Large intestine (tissue), 3 donors: Measurements from ENCODE around the gene VWA2. TPM values are rescaled to one million over a fixed set of nuclear protein-coding genes. Genes with fewer than 3 reads are reported as not detected.

Experiments
- DNase-seq, 2 donors: peaks; one replicate each; pipeline versions ENCODE4 v3.0.0 to v3.0.0-alpha.2; 2013
- H3K27ac ChIP-seq: one replicate; pipeline ENCODE4 v1.5.1; 2013; ENCODE audit warnings: low read length
- H3K27me3 ChIP-seq: 2 replicates; pipeline ENCODE4 v1.6.1; 2013; ENCODE audit warnings: low read length; ENCODE audit not compliant: control insufficient read depth, insufficient read depth
- H3K36me3 ChIP-seq: 2 replicates; pipeline ENCODE4 v1.6.1; 2013; ENCODE audit warnings: low read length; ENCODE audit not compliant: control insufficient read depth, insufficient read depth
- H3K4me1 ChIP-seq: one replicate; pipeline ENCODE4 v1.6.1; 2013; ENCODE audit warnings: low read length; ENCODE audit not compliant: control insufficient read depth, insufficient read depth
- H3K4me3 ChIP-seq: one replicate; pipeline ENCODE4 v1.5.1; 2013; ENCODE audit warnings: low read length
- H3K9me3 ChIP-seq: one replicate; pipeline ENCODE4 v1.6.1; 2013; ENCODE audit warnings: mild to moderate bottlenecking, low read depth, low read length, moderate library complexity; ENCODE audit not compliant: control insufficient read depth
- WGBS: methylation state at CpG from one replicate; pipeline ENCODE4 v1.1.5; 2013; ENCODE audit warnings: low lambda C conversion rate; ENCODE audit not compliant: insufficient coverage; 5-methylcytosine and 5-hydroxymethylcytosine counted together
- polyA plus RNA-seq: library from polyadenylated mRNA; unstranded; fragments of 120-200 nt; gene quantifications from one replicate; pipeline ENCODE4 v1.2.1, GENCODE V29; 2013

The VWA2 gene
- polyA plus RNA-seq, 1 donor, result 4.6 TPM

DNA sequence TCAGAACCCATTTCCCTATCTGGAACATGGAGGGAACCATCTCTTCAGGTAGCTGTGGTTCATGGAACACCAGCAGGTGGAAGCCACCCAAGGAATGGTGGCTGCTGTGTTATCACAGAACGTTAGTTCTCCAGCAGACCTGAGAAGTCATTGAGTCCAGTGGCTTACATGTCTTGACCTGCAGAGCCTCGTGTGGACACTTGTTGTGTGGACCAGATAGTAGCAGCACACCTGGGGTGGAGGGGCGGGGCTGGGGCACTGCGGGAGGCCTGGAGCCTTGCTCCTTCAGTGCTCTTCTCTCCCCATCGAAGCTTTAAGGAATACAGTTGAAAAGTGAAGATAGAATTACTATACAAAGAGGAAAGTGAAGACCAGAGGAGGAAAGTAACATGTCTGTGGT lies 42.4 kb downstream of the VWA2 start:
- no peak for DNase-seq
- H3K4me1 ChIP-seq, result no peaks in the 10 kb centered on the region
- H3K27me3 ChIP-seq, result no peaks in the 10 kb centered on the region
- no peak overlapping the region for H3K4me3 ChIP-seq
- H3K27ac ChIP-seq, result no peak overlapping the region
- no peaks in the 10 kb centered on the region for H3K36me3 ChIP-seq
- peaks cover 5% of the 10 kb centered on the region for H3K9me3 ChIP-seq
- no CpG with 5 or more reads among the region's 5 CpGs for WGBS

DNA sequence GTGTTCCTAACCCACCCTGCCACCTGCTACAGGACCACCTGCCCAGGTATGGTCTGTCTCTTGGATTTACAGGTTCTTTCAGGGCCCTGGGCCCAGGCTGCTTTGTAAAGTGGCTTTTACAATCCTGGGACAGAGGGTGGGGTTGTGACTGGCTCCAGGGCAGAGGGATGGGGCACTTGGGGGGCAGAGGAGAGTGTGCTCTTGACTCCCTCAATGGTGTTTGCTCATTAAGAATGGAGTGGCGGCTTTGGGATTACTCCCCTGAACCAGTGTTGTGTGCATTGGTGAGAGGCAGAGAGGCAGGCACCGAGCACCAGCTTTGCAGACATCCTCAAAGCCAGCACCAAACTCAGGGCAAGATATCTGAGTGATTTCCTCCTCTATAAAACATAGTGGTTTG lies 43.5 kb downstream of the VWA2 start:
- DNase-seq, result no peak
- H3K36me3 ChIP-seq, result no peaks in the 10 kb centered on the region

DNA sequence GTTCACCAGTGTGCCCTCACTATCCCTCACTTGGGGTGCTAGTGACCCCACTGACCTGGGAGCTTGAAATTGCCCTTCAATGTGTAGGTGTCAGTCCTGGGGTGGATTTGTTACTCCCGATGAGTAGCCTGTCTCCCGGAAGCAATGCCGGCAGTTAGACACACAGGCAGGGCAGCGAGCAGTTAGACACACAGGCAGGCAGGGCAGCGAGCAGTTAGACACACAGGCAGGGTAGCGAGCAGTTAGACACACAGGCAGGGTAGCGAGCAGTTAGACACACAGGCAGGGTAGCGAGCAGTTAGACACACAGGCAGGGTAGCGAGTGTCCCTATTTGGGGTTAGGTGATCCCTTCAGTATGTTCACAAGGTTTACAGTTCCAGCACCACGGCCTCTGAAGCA lies 44.0 kb downstream of the VWA2 start:
- WGBS, result no CpG with 5 or more reads among the region's 10 CpGs
- Histone ChIP-seq H3K9me3 (peaks cover 5% of the 10 kb centered on the region), H3K27me3 (no peaks in the 10 kb centered on the region), H3K27ac (no peak overlapping the region), H3K4me1 (no peaks in the 10 kb centered on the region), H3K36me3 (no peaks in the 10 kb centered on the region), H3K4me3 (no peak overlapping the region)
- no peak for DNase-seq

More for the DNA sequence above, 43.5 kb downstream of the VWA2 start:
- H3K27ac ChIP-seq, result no peak overlapping the region
- H3K4me1 ChIP-seq, result no peaks in the 10 kb centered on the region
- H3K27me3 ChIP-seq, result no peaks in the 10 kb centered on the region
- H3K9me3 ChIP-seq, result peaks cover 5% of the 10 kb centered on the region
- no peak overlapping the region for H3K4me3 ChIP-seq
- WGBS, result no CpG with 5 or more reads among the region's 2 CpGs

DNA sequence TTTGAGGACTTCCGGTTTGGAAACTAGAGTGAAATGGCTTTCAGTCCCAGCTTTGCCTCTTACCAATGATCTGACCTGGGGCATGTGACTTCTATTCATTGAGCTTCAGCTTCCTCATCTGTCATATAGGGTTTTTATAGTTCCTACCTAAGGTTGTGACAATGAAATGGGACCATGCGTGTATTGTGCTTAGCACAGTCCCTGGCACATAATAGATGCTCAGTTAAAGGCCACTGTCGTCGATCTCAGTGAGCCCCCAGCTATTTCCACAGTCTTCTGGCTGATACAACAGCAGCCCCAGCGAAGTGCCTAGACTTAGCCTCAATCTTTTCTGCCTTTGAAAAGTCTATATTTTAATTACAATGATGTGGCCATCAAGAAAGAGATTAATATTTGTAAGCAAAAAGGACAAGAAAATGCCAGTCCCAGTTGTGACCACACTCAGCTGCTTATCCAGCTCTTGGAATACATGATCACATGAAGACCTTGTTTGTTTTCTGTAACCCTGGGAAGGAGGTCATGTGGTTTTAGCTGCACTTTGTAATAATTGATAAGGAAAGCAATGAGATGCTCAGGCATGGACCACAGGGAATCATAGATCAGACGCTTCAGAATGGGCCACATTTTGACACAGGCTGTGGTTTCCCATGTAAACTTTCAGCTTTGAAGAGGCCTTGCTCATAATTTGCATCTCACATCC lies 44.6 kb downstream of the VWA2 start:
- Histone ChIP-seq H3K4me3 (no peak overlapping the region), H3K27me3 (no peaks in the 10 kb centered on the region), H3K27ac (no peak overlapping the region), H3K9me3 (peaks cover 5% of the 10 kb centered on the region), H3K36me3 (no peaks in the 10 kb centered on the region), H3K4me1 (no peaks in the 10 kb centered on the region)
- WGBS, result 100% methylated on average over 1 of the region's 6 CpGs
- no peak for DNase-seq

DNA sequence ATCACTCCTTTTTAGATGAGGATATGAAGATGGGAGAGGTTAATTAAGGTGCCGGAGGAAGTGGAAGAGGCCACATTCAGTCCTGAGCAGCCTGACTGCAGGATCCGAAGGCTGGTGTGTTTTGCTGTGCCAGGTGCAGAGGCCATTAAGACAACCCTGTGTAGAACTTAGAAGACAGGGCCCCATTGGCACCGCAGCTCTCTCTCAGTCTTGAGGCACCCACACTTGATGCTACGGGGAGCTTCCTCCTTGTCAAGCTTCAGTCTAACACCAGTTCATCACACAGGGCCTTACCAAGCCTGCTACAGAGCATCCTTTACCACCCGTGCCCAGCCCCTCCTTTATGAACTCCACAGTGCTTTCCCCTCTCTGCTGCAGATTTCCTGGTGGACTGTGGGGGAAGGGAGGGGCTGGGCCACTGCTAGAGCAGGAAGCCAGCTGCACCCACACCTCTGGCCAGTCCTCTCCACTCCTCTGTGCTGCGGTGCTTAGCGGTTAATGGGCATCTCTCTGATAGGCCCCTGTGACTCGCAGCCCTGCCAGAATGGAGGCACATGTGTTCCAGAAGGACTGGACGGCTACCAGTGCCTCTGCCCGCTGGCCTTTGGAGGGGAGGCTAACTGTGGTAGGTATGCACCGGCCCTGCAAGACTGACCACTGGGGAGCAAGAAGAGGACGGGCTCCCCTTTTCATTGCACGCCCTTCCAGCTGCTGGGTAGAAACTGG lies 45.5 kb downstream of the VWA2 start:
- H3K27me3 ChIP-seq, result no peaks in the 10 kb centered on the region
- no peaks in the 10 kb centered on the region for H3K4me1 ChIP-seq
- no peaks in the 10 kb centered on the region for H3K36me3 ChIP-seq
- no peak overlapping the region for H3K27ac ChIP-seq
- DNase-seq, result no peak
- peaks cover 5% of the 10 kb centered on the region for H3K9me3 ChIP-seq
- no peak overlapping the region for H3K4me3 ChIP-seq
- no CpG with 5 or more reads among the region's 13 CpGs for WGBS

DNA sequence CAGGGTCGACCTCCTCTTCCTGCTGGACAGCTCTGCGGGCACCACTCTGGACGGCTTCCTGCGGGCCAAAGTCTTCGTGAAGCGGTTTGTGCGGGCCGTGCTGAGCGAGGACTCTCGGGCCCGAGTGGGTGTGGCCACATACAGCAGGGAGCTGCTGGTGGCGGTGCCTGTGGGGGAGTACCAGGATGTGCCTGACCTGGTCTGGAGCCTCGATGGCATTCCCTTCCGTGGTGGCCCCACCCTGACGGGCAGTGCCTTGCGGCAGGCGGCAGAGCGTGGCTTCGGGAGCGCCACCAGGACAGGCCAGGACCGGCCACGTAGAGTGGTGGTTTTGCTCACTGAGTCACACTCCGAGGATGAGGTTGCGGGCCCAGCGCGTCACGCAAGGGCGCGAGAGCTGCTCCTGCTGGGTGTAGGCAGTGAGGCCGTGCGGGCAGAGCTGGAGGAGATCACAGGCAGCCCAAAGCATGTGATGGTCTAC lies 46.9 kb downstream of the VWA2 start:
- Histone ChIP-seq H3K36me3 (peaks cover 3% of the 10 kb centered on the region), H3K4me1 (no peaks in the 10 kb centered on the region), H3K9me3 (peaks cover 5% of the 10 kb centered on the region), H3K4me3 (no peak overlapping the region), H3K27me3 (no peaks in the 10 kb centered on the region), H3K27ac (no peak overlapping the region)
- no peak for DNase-seq
- WGBS, result no CpG with 5 or more reads among the region's 31 CpGs

DNA sequence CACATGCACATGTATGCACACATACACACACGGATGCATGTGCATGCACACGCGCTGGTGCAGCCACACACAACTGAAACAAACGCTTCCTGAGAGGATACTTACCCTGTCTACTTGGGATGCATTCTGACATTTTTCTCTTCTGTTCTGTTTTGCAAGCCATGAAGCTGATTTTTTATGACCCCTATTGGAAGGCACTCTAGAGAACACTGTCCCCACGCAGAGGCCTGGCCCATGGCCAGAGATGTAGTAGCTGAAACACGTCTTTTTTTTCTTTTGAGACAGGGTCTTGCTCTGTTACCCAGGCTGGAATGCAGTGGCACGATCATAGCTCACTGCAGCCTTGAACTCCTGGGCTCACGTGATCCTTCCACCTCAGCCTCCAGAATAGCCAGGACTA lies 47.9 kb downstream of the VWA2 start:
- H3K36me3 ChIP-seq, result peaks cover 6% of the 10 kb centered on the region
- H3K4me3 ChIP-seq, result no peak overlapping the region
- WGBS, result 90% methylated on average over 3 of the region's 8 CpGs
- H3K27ac ChIP-seq, result no peak overlapping the region
- no peaks in the 10 kb centered on the region for H3K4me1 ChIP-seq
- peaks cover 5% of the 10 kb centered on the region for H3K9me3 ChIP-seq
- no peaks in the 10 kb centered on the region for H3K27me3 ChIP-seq
- DNase-seq, result no peak

DNA sequence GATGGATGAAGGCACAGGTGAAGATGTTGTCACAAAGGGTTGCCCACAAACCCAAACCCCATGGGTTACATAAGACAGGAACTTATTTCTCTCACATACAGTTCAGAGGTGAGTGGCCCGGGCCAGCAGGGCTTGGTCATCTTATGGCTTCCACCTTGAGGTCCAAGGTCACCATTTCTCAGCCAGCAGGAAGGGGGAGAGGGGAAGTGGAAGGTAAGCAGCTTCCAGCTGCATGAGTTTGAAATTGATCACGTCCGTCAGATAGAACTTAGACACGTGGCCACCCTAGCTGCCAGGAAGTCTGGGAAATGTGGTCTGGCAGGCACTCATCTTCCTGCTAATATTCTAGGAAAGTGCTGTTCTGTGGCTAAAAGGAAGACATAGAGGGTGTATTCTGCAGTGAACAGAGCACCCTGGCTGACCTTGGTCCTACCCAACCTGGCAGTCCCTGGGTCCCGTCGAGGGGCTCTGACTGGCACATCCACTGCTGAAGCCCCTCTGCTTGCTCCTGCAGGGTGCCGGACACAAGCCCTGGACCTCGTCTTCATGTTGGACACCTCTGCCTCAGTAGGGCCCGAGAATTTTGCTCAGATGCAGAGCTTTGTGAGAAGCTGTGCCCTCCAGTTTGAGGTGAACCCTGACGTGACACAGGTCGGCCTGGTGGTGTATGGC lies 49.5 kb downstream of the VWA2 start:
- Histone ChIP-seq H3K27ac (no peak overlapping the region), H3K9me3 (peaks cover 5% of the 10 kb centered on the region), H3K4me1 (no peaks in the 10 kb centered on the region), H3K4me3 (no peak overlapping the region), H3K27me3 (no peaks in the 10 kb centered on the region), H3K36me3 (peaks cover 6% of the 10 kb centered on the region)
- DNase-seq, result no peak
- WGBS, result 20% methylated on average over 1 of the region's 11 CpGs

DNA sequence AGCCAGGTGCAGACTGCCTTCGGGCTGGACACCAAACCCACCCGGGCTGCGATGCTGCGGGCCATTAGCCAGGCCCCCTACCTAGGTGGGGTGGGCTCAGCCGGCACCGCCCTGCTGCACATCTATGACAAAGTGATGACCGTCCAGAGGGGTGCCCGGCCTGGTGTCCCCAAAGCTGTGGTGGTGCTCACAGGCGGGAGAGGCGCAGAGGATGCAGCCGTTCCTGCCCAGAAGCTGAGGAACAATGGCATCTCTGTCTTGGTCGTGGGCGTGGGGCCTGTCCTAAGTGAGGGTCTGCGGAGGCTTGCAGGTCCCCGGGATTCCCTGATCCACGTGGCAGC lies 50.0 kb downstream of the VWA2 start:
- WGBS, result no CpG with 5 or more reads among the region's 16 CpGs
- no peaks in the 10 kb centered on the region for H3K4me1 ChIP-seq
- peaks cover 5% of the 10 kb centered on the region for H3K9me3 ChIP-seq
- no peak overlapping the region for H3K4me3 ChIP-seq
- DNase-seq, result no peak
- no peaks in the 10 kb centered on the region for H3K27me3 ChIP-seq
- peaks cover 6% of the 10 kb centered on the region for H3K36me3 ChIP-seq
- H3K27ac ChIP-seq, result no peak overlapping the region

DNA sequence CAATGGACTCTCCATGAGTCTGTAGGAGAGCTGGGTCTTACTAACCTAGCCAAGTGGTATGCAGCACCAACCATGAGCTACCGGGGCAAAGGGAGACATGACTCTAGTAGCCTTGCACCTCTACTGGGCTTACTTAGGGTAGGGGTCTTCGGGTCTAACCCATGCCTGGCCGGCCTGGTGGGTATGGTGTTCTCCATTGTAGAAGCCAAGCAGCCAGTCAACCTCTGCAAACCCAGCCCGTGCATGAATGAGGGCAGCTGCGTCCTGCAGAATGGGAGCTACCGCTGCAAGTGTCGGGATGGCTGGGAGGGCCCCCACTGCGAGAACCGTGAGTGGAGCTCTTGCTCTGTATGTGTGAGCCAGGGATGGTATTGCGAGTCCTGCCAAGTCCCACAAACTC lies 51.0 kb downstream of the VWA2 start:
- H3K27ac ChIP-seq, result no peak overlapping the region
- no peak overlapping the region for H3K4me3 ChIP-seq
- WGBS, result no CpG with 5 or more reads among the region's 10 CpGs
- H3K36me3 ChIP-seq, result peaks cover 6% of the 10 kb centered on the region
- DNase-seq, result no peak
- no peaks in the 10 kb centered on the region for H3K4me1 ChIP-seq
- no peaks in the 10 kb centered on the region for H3K27me3 ChIP-seq
- peaks cover 5% of the 10 kb centered on the region for H3K9me3 ChIP-seq
